Keratinocyte (primary cell): ENCODE results near the gene MMP28.

Source experiments
- CTCF ChIP-seq, 3 experiments: IDR thresholded peaks in 1 of 3; conservative IDR thresholded peaks in 1 of 3; optimal IDR thresholded peaks in 1 of 3; 2 replicates in 2 of 3; 3 replicates in 1 of 3; pipeline versions ENCODE3 to v1.5.1; 2011; ENCODE audit warnings: low read length in 3 of 3, mild to moderate bottlenecking in 3 of 3, moderate library complexity in 2 of 3, control low read depth in 1 of 3, inconsistent platforms in 1 of 3; ENCODE audit not compliant: insufficient read depth in 2 of 3; ENCODE audit errors: extremely low read depth in 1 of 3
- EZH2 ChIP-seq: IDR thresholded peaks from one replicate; pipeline ENCODE4 v1.6.1; 2012; ENCODE audit warnings: inconsistent platforms, mild to moderate bottlenecking, low read length, moderate library complexity

GRCh38 chr17:35744830-35745229 is 50.6 kb downstream of the MMP28 start:
- TF ChIP-seq CTCF (optimal IDR thresholded peaks at IDR 0.05 in 1 of 3, IDR thresholded peaks at IDR 0.05 in 1 of 3, conservative IDR thresholded peaks at IDR 0.05 in 1 of 3; ENCODE audit: extremely low read depth in 1 of 3, insufficient read depth in 2 of 3, low read length in 3 of 3) (no peak), EZH2 (no peak)
